Bronchial epithelial cell (primary cell): ENCODE measurements around the gene MFGE8. TPM values are rescaled to one million over a fixed set of nuclear protein-coding genes. Genes with fewer than 3 reads are reported as not detected.

Experiments
- DNase-seq: peaks from one replicate; pipeline ENCODE4 v3.0.0-alpha.2; 2010; ENCODE audit warnings: low read depth
- FAIRE-seq: peaks from 2 replicates; lab custom pipeline; 2011; peaks lifted over from hg19 to GRCh38; lab: Jason Lieb, UNC
- H3K27me3 ChIP-seq: 2 replicates; pipeline ENCODE4 v1.5.1; 2011; ENCODE audit warnings: low read length; ENCODE audit not compliant: control insufficient read depth, insufficient read depth
- H3K36me3 ChIP-seq: 2 replicates; pipeline ENCODE4 v1.5.1; 2011; ENCODE audit warnings: low read length; ENCODE audit not compliant: control insufficient read depth, insufficient read depth
- H3K4me3 ChIP-seq: 2 replicates; pipeline ENCODE4 v1.5.1; 2011; ENCODE audit warnings: mild to moderate bottlenecking, low read depth, low read length, control low read depth
- total RNA-seq: library from RNA; depleted of rRNA; stranded (reverse); fragments of >200 nt; gene quantifications from 2 replicates; pipeline ENCODE4 v1.2.1, GENCODE V29; 2014
- TF ChIP-seq, protein P1 (sequence below): IDR thresholded peaks from 2 replicates; pipeline ENCODE4 v1.5.1; 2011; ENCODE audit warnings: mild to moderate bottlenecking, moderate library complexity, low read length, control low read depth, inconsistent platforms; ENCODE audit not compliant: insufficient read depth, severe bottlenecking

MFGE8 gene
- total RNA-seq, 1 donor from 2014 or later = 24.0 TPM

DNA sequence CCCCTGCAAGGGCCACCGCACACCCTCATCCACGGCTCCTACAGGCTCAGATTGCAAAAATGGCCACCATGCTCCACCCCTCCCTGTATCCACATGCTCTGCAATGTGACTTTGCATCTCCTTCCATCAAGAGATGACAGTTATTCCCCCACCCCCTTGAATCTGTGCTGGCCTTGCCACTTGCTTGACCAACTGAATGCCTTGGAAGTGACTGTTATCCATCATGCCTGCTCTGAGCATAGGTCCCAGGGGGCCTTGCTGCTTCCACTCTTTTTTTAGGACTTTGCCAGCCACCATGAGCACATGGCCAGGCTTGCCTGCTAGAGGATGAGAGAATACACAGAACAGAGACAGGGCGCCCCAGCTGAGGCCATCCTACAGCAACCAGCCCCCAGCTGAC lies 31.4 kb downstream of the MFGE8 start:
- Histone ChIP-seq H3K4me3 (no peak overlapping the region), H3K27me3 (no peaks in the 10 kb centered on the region), H3K36me3 (no peaks in the 10 kb centered on the region)
- FAIRE-seq (no peak), DNase-seq (no peak)
- TF ChIP-seq, protein P1, sequence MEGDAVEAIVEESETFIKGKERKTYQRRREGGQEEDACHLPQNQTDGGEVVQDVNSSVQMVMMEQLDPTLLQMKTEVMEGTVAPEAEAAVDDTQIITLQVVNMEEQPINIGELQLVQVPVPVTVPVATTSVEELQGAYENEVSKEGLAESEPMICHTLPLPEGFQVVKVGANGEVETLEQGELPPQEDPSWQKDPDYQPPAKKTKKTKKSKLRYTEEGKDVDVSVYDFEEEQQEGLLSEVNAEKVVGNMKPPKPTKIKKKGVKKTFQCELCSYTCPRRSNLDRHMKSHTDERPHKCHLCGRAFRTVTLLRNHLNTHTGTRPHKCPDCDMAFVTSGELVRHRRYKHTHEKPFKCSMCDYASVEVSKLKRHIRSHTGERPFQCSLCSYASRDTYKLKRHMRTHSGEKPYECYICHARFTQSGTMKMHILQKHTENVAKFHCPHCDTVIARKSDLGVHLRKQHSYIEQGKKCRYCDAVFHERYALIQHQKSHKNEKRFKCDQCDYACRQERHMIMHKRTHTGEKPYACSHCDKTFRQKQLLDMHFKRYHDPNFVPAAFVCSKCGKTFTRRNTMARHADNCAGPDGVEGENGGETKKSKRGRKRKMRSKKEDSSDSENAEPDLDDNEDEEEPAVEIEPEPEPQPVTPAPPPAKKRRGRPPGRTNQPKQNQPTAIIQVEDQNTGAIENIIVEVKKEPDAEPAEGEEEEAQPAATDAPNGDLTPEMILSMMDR = no peak

DNA sequence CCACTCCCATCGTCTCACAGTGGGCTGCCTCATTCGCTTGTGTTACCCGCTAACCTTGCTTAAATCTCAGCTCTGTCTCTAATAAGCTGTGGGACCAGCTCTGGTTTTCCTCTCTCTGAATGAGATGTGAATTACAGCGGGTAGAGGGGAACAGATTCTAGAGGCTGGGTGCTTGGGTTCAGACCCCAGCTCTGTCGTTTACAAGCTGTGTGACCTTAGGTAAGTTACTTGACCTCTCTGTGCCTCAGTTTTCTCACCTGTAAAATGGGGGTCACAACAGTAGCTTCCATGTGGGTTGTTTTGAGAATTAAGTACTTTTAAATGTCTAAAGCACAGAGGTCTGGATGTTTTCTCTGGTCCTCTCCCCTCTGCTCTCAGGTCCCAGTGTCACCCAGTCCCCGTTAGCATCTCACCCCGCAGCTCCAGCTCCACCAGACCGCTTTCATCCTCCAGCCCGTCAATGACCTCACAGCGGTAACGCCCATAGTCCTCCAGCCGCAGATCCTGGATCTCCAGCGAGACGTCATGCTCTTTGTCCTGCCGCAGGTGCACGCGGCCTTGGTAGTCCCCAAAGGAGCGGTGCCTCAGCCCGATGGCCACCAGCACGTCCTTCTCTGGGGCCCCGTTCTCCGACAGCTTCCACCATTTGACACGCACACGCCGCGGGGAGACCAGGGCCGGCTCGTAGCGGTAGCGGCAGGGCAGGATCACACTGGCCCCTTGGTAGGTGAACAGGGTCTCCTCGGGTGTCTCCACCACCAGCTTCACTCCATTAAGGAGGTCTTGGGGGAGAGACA lies 32.0 kb downstream of the MFGE8 start:
- no peaks in the 10 kb centered on the region for H3K36me3 ChIP-seq
- FAIRE-seq = no peak
- H3K27me3 ChIP-seq = no peaks in the 10 kb centered on the region
- no peak overlapping the region for H3K4me3 ChIP-seq
- DNase-seq = no peak
- TF ChIP-seq, protein P1 = no peak

DNA sequence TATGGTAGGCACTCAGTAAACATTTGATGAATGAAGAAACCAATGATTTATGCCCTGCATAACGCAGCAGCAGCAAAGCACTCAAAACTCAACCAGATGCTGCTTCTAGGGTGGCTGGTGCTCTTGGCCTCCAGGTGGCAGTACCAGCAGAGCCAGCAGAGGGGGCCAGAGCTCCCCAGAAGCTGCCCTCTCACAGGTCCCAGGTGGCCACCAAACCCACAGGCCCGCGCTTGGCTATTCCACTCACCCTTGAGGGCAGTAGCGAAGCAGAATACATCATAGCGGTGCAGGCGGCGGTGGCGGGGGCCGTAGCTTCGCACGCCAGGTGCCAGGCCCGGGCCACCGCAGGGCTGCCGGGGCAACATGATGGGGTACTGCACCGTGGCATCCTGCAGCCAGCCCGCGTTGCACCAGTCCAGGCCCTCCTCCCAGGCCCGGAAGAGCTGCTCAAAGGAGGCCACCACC lies 34.4 kb downstream of the MFGE8 start:
- no peaks in the 10 kb centered on the region for H3K36me3 ChIP-seq
- TF ChIP-seq, protein P1 = peak; percentile 92
- no peaks in the 10 kb centered on the region for H3K27me3 ChIP-seq
- DNase-seq (peak; percentile 32), FAIRE-seq (no peak)
- no peak overlapping the region for H3K4me3 ChIP-seq

DNA sequence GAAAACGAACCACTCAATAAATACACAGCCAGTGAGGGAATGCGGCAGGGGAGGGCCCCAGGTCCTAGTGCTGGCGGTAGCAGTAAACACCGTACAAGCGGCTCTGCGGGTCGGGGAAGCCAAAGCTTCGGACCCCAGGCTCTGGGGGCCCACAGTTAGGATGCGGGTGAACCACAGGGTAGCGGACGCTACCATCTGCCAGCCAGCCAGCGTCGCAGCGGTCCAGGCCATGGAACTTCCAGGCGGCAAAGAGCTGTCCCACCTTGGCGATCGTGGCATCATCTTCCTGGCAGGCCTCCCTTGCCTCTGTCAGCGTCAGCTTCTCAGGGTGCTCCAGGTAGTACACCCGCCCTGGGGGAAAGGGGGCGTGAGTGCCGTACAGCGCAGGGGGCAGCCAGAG lies 35.3 kb downstream of the MFGE8 start:
- FAIRE-seq = no peak
- H3K36me3 ChIP-seq = no peaks in the 10 kb centered on the region
- no peaks in the 10 kb centered on the region for H3K27me3 ChIP-seq
- TF ChIP-seq, protein P1 = no peak
- no peak overlapping the region for H3K4me3 ChIP-seq
- no peak for DNase-seq

DNA sequence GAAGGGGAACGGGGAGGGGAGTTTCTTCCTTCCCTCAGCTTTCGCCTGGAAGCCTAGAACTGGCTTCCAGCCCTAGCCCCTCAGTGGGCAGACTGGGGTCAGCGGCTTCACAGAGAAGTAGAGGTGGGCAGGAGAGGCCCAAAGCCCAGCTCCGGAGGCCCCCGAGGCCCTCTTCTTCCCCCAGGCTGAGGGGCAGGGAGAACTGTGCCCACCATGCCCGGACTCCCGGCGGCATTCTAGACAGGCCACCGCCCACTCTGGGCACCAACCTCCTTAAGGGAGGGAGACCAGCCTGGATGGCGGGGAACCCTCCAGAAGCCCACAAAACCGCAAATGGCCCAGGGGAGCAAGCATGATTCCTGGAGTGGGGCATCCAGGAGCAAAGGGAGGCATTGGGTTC lies 35.8 kb downstream of the MFGE8 start:
- H3K36me3 ChIP-seq = no peaks in the 10 kb centered on the region
- no peaks in the 10 kb centered on the region for H3K27me3 ChIP-seq
- TF ChIP-seq, protein P1 = no peak
- FAIRE-seq (no peak), DNase-seq (no peak)
- no peak overlapping the region for H3K4me3 ChIP-seq
